Measurements from ENCODE around the gene ABCC8.

DNA sequence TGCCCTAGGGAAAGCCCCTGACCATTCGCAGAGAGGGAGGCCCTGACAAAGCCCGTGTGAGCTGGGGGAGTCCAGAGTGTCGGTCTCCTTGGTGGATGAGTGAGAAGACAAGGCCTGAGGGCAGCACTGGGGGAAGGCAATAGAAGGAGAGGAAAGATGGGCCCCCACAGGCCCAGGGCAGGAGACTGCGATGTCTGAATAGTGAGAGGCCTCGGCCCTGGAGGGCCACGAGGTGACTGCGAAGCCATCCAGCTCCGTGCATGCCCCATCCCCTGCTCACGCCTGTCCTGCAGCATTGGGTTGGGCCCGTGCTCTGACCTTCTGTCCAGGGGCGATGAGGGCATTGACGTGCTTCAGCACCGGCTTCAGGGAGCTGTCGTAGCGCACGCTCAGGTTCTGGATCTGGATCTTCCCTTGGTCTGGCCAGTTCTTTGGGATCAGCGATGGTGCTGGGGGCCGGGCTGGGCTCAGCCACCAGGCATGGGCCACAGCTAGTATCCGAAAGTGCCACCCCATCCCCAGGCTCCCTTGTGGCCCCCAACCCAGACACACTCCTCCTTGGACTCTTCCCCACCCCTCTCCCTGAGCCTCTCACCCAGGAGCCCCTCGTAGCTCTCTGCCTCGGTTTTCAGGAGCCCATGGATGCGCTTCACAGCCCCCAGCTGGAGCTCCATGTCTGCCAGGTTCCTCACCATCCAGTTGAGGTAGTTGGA is 79.9 kb downstream of the ABCC8 start:
- TF ChIP-seq EP300 (IDR thresholded peaks at IDR 0.05) (no peak), POLR2A (IDR thresholded peaks at IDR 0.05) (no peak)
- TF ChIP-seq, protein P1, sequence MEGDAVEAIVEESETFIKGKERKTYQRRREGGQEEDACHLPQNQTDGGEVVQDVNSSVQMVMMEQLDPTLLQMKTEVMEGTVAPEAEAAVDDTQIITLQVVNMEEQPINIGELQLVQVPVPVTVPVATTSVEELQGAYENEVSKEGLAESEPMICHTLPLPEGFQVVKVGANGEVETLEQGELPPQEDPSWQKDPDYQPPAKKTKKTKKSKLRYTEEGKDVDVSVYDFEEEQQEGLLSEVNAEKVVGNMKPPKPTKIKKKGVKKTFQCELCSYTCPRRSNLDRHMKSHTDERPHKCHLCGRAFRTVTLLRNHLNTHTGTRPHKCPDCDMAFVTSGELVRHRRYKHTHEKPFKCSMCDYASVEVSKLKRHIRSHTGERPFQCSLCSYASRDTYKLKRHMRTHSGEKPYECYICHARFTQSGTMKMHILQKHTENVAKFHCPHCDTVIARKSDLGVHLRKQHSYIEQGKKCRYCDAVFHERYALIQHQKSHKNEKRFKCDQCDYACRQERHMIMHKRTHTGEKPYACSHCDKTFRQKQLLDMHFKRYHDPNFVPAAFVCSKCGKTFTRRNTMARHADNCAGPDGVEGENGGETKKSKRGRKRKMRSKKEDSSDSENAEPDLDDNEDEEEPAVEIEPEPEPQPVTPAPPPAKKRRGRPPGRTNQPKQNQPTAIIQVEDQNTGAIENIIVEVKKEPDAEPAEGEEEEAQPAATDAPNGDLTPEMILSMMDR (IDR thresholded peaks at IDR 0.05): no peak
